Peyer's patch (tissue), 4 donors: ENCODE data around the gene ATP11B.

Experiments used
- CTCF ChIP-seq, 6 experiments: fragments of 450-650 bp in 4 of 6; fragments of 200-600 bp in 2 of 6; sonication (generic) in 1 of 6; IDR thresholded peaks; one replicate each; pipeline ENCODE4 v1.5.1; 2017 to 2019; ENCODE audit warnings: antibody characterized with exemption in 6 of 6, mild to moderate bottlenecking in 3 of 6, moderate library complexity in 1 of 6
- POLR2A ChIP-seq, 2 donors: fragments of 450-650 bp; IDR thresholded peaks; one replicate each; pipeline ENCODE4 v1.5.1; 2017; ENCODE audit warnings: antibody characterized with exemption in 2 of 2, mild to moderate bottlenecking in 2 of 2, moderate library complexity in 2 of 2

GRCh38 chr3:182746959-182747358, 46.3 kb upstream of the ATP11B start:
- TF ChIP-seq CTCF (IDR thresholded peaks at IDR 0.05), result no peak
- no peak for TF ChIP-seq POLR2A (IDR thresholded peaks at IDR 0.05)
